Measurements from ENCODE around the gene ALS2CL. TPM values are rescaled to one million over a fixed set of nuclear protein-coding genes. Genes with fewer than 3 reads are reported as not detected.

The ALS2CL gene
- total RNA-seq, 1 donor from 2014 or later: 49.0 TPM

DNA sequence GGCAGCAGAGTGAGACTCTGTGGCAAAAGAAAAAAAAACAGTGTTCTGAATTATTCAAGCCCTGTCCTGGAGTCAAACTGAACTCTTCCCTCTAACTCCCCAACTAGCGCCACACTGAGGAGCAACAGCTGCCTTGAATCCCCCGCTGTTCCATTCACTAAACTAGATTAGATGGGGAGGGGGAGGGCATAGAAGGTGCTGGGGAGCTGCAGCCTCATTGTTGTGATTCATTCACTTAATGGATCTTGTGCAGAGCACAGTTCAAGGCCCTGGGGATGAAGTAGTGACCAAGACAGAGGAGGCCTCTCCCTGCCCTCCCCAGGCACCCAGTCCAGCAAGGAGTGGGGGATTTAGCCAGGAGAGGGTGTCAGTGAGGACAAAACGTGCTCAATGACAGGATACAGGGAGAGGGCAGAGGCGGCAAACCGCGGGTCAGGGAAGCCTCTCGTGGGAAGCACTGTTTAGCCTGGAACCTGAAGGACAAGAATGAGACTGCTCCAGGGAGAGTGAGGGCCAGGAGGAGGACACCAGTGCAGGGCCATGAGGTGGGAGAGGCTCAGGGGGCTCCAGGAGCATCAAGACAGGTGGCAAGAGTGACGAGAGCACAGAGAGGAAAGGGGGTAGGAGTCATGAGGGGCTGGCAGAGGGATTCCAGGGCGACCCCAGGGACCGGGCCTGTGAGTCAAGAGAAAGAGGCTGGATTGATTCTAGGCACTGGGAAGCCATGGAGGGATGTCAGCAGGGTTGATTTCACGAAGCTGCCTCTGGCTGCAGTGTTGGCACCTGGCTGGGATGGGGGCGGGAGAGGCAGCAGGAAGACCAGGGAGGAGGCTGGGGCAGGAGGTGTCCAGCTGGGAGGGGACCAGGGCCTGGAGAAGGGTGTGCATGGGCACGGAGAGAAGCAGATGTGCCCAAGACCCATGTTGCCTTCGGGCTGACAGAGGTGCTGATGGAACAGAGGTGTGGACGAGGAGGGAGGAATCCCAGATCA lies 31.4 kb downstream of the ALS2CL start:
- TF ChIP-seq CTCF (IDR thresholded peaks at IDR 0.05): no peak
- peak in 1 of 2 donors; percentile 47 for DNase-seq (ENCODE audit: low spot score in 2 of 2)
- H3K4me3 ChIP-seq: no peak overlapping the region
- H3K36me3 ChIP-seq: no peaks in the 10 kb centered on the region
- H3K27me3 ChIP-seq: no peaks in the 10 kb centered on the region
- no peak overlapping the region for H3K27ac ChIP-seq
- H3K9me3 ChIP-seq: no peaks in the 10 kb centered on the region
- intact Hi-C loops (cut with DNase I): no loop called here
- no peaks in the 10 kb centered on the region for H3K4me1 ChIP-seq

DNA sequence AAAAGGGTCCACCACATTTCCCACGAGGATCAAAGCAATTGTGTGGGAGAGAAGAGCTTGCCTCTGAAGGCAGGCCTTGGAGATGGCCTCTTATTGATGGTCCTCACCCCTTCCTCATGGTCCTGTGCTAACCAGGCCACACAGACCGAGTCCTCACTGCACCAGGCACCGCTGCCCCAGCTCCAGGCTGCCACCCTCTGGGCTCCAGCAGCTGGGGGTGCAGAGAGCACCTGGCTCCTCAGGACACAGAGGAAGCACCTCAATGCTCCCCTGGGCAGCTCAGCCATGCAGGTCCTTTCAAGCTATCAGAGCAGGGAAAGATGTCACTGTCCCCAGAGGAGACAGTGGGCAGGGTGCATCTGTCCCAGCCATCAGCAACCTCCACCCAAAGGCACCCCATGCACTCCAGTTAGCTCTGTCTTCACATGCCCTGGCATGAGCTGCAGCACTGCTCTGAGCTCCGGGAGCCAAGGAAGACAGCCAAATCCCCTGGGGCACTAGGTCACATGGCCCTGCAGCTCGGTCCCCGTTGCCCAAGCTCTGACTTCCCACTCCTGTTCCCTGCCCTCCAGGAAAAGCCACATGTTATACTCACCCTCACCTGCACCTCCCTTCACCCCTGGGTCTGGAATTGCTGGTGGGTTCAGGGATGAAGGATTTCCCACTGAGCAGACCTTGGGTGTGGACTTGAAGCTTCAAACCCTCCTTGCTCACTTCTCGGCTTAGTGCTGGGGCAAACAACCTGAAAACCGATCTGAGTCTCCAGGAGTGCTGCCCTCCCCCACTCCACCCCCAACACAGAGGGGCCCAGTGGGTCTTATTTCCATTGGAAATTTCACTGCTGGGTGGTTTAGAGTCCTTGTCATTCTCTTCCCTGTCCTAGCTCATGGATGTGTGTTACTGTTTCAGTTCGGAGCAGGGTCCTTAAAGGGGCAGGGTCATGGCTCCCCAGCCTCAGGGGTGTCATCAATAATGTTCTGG lies 32.6 kb downstream of the ALS2CL start:
- H3K4me3 ChIP-seq: no peak overlapping the region
- H3K9me3 ChIP-seq: no peaks in the 10 kb centered on the region
- H3K36me3 ChIP-seq: no peaks in the 10 kb centered on the region
- DNase-seq (ENCODE audit: low spot score in 2 of 2): peak in 1 of 2 donors; percentile 31
- no peak overlapping the region for H3K27ac ChIP-seq
- TF ChIP-seq CTCF (IDR thresholded peaks at IDR 0.05): no peak
- H3K4me1 ChIP-seq: no peaks in the 10 kb centered on the region
- intact Hi-C loops (cut with DNase I): no loop called here
- no peaks in the 10 kb centered on the region for H3K27me3 ChIP-seq

DNA sequence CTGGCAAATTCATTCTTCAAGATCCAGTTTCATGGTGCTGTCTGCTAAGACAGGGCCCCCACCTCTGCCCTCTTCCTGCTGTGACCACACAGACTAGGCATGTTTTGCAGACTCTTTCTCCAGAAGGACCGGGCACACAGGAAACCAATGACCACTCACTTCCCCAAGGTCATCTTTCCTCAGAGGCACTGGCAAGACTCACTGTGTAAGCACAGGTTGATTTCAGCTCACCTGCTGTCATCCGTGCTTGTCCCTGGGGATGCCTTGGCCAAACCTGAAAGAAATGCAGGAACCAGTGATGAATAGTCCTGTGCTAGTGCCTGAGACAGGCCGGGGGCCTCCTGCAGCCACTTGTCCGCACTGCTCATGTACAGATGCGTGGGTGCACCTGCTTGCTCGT lies 33.5 kb downstream of the ALS2CL start:
- no peaks in the 10 kb centered on the region for H3K4me1 ChIP-seq
- H3K27ac ChIP-seq: no peak overlapping the region
- H3K36me3 ChIP-seq: no peaks in the 10 kb centered on the region
- H3K9me3 ChIP-seq: no peaks in the 10 kb centered on the region
- intact Hi-C loops (cut with DNase I): no loop called here
- no peaks in the 10 kb centered on the region for H3K27me3 ChIP-seq
- DNase-seq (ENCODE audit: low spot score in 2 of 2): peak in 1 of 2 donors; percentile 41
- no peak for TF ChIP-seq CTCF (IDR thresholded peaks at IDR 0.05)
- no peak overlapping the region for H3K4me3 ChIP-seq

DNA sequence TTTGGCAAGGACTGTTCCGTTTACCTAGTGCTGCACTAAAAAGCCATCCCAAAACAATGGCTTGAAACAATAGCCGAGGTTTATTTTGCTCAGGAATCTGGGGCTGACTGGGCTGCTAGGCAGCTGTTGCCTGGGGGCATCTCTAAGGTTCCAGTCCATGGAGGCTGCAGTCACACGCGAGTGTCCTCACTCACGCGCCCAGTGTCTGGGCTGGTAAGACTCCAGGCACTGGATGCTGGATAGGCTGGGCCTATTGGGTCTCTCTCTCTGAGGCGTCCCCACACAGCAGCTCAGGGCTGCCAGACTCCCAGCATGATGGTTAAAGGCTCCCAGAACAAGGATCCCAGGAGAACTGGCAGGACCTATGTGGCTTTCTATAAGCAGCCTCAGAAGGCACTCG lies 34.2 kb downstream of the ALS2CL start:
- Histone ChIP-seq H3K4me3 (no peak overlapping the region), H3K27me3 (no peaks in the 10 kb centered on the region), H3K27ac (no peak overlapping the region), H3K36me3 (no peaks in the 10 kb centered on the region), H3K9me3 (no peaks in the 10 kb centered on the region), H3K4me1 (no peaks in the 10 kb centered on the region)
- peak in 1 of 2 donors; percentile 57 for DNase-seq (ENCODE audit: low spot score in 2 of 2)
- intact Hi-C loops (cut with DNase I): no loop called here
- TF ChIP-seq CTCF (IDR thresholded peaks at IDR 0.05): no peak

DNA sequence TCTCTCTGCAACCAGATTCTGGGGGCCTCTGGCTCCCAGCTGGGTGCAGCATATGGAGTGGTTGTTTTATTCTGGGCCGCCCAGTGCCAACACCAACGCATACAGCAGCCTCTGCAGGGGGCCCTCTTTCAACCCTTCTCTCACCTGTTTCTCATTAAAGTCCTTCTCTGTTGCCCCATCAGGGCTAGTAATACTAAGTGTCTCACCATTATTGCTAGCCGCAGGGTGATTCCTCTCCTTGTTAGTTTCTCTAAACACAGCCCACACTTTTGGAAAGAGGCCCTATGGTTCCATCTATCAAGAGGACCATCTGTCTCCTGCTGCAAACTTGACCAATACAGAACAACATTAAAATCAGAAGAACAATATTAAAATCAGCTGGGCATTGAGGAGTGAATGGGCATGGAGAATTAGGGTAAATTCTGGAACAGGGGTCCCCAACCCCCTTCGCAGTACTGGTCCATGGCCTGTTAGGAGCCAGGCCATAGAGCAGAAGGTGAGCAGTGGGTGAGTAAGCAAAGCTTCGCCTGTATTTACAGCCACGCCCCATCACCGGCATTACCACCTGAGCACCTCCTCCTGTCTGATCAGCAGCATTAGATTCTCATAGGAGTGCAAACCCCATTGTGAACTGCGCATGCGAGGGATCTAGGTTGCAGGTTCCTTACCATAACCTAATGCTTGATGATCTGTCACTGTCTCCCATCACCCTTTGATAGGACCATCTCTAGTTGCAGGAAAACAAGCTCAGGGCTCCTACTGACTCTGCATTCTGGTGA lies 36.5 kb downstream of the ALS2CL start:
- H3K27ac ChIP-seq: no peak overlapping the region
- no peaks in the 10 kb centered on the region for H3K27me3 ChIP-seq
- TF ChIP-seq CTCF (IDR thresholded peaks at IDR 0.05): no peak
- H3K4me1 ChIP-seq: no peaks in the 10 kb centered on the region
- H3K4me3 ChIP-seq: no peak overlapping the region
- DNase-seq (ENCODE audit: low spot score in 2 of 2): no peak
- no peaks in the 10 kb centered on the region for H3K9me3 ChIP-seq
- no peaks in the 10 kb centered on the region for H3K36me3 ChIP-seq
- intact Hi-C loops (cut with DNase I): no loop called here

Data from ascending aorta (tissue), 2 donors.